Heart left ventricle (tissue), 16 donors: ENCODE results near the gene FMO4. TPM values are rescaled to one million over a fixed set of nuclear protein-coding genes. Genes with fewer than 3 reads are reported as not detected.

Source experiments
- ATAC-seq, 4 donors: fragments of 200-7000 bp; cut with Tn5 transposase; one replicate each; pipeline ENCODE4 v1.9.1; 2020 to 2022; ENCODE audit warnings: moderate library complexity in 4 of 4, mild to moderate bottlenecking in 3 of 4, moderate number of reproducible peaks in 1 of 4
- DNase-seq, 5 donors: peaks; one replicate each; pipeline ENCODE4 v3.0.0-alpha.2; 2020
- H3K27ac ChIP-seq, 12 donors: fragments of 200-600 bp; sonication (generic) in 4 of 12; one replicate each; pipeline versions ENCODE4 v1.5.0 to v1.8.0; 2016 to 2022; ENCODE audit warnings: mild to moderate bottlenecking in 2 of 12
- H3K27me3 ChIP-seq, 9 donors: fragments of 200-600 bp; sonication (generic) in 2 of 9; one replicate each; pipeline versions ENCODE4 v1.5.1 to v1.8.0; 2016 to 2022; ENCODE audit warnings: mild to moderate bottlenecking in 3 of 9
- H3K36me3 ChIP-seq, 9 donors: fragments of 200-600 bp; sonication (generic) in 2 of 9; one replicate each; pipeline versions ENCODE4 v1.5.0 to v1.8.0; 2018 to 2022; ENCODE audit warnings: mild to moderate bottlenecking in 2 of 9
- H3K4me1 ChIP-seq, 12 donors: fragments of 200-600 bp; sonication (generic) in 4 of 12; one replicate each; pipeline versions ENCODE4 v1.5.0 to v1.8.0; 2016 to 2022; ENCODE audit warnings: mild to moderate bottlenecking in 3 of 12
- H3K4me3 ChIP-seq, 12 donors: fragments of 200-600 bp; sonication (generic) in 4 of 12; one replicate each; pipeline versions ENCODE4 v1.5.0 to v1.8.0; 2017 to 2022; ENCODE audit warnings: mild to moderate bottlenecking in 9 of 12, moderate library complexity in 4 of 12
- H3K9me3 ChIP-seq, 12 donors: fragments of 200-600 bp; sonication (generic) in 4 of 12; one replicate each; pipeline versions ENCODE4 v1.5.0 to v1.8.0; 2016 to 2022; ENCODE audit warnings: mild to moderate bottlenecking in 1 of 12
- POLR2A ChIP-seq, 2 donors: fragments of 450-650 bp; IDR thresholded peaks; one replicate each; pipeline ENCODE4 v1.6.1; 2017; ENCODE audit warnings: antibody characterized with exemption in 2 of 2, mild to moderate bottlenecking in 2 of 2, moderate library complexity in 2 of 2
- WGBS, 4 donors: extraction: QIAGEN DNeasy Blood & Tissue Kit in 2 of 4; methylation state at CpG; one replicate each; pipeline versions ENCODE4 v1.1.5 to v1.1.7; 2013 to 2018; 5-methylcytosine and 5-hydroxymethylcytosine counted together
- intact Hi-C, 10 donors: fragments of 100-400 bp; cut with DNase I; formaldehyde crosslinking; loops; one replicate each; pipeline versions ENCODE4 v1.11.1 to v1.14.2; 2022
- long read RNA-seq, 3 donors: library from polyadenylated mRNA; unstranded; transcript quantifications; one replicate each; pipeline ENCODE4 v2.0.0, GENCODE V29; 2020 to 2021
- polyA plus RNA-seq, 2 donors: library from polyadenylated mRNA; stranded (reverse); fragments of 200-250 nt; gene quantifications; one replicate each; pipeline ENCODE4 v1.2.3, GENCODE V29; 2013
- total RNA-seq, 9 donors: library from RNA; depleted of rRNA in 2 of 9; stranded (reverse); fragments of >200 nt in 2 of 9; fragmentation: NEBNext Ultra II Directional in 3 of 9; extraction: Animal tissue kit (Norgen Biotek cat#: 25700) in 3 of 9; gene quantifications; one replicate each; pipeline versions ENCODE4 v1.1.0 to v1.2.4, GENCODE V29; 2016 to 2023
- TF ChIP-seq, protein P1 (sequence below), 12 donors: fragments of 200-600 bp; sonication (generic) in 4 of 12; IDR thresholded peaks; one replicate each; pipeline versions ENCODE4 v1.5.0 to v1.8.0; 2018 to 2022; ENCODE audit warnings: antibody characterized with exemption in 12 of 12, mild to moderate bottlenecking in 5 of 12
- donor health status: ischemic (EF 13 %, LVEDD 7.1; RV severe dilation, severe dysfunction).
- donor health status: healthy with polysubstance abuse.
- donor health status: DM: no; HTN: yes; CAD: no.
- donor health status: DM: no; HTN: no; CAD: no.
- donor health status: ischemic (EF 25% LVEDD 6.9; RV normal size, moderate dysfunction).
- donor health status: ischemic (EF 25% LVEDD 5.7; RV mildly dilated, moderate dysfunction).
- donor health status: healthy.
- donor health status: DM: yes; HTN: yes; CAD: no.
- donor health status: ischemic (EF 35%, LVEDD 5.7; RV mildly dilated, moderate dysfunction).
- donor health status: nonischemic (EF 11% LVEDD 7.7; RV severe dilation, severe dysfunction).
- donor health status: DM: yes; HTN: yes; CAD: no.
- donor health status: PGD.
- donor health status: ischemic (EF 29% LVEDD 5.4; RV normal size, mild dysfunction).
- donor health status: nonischemic (EF 23%, LVEDD 6.1; RV moderate dilation, normal function).

The FMO4 gene, protein sequence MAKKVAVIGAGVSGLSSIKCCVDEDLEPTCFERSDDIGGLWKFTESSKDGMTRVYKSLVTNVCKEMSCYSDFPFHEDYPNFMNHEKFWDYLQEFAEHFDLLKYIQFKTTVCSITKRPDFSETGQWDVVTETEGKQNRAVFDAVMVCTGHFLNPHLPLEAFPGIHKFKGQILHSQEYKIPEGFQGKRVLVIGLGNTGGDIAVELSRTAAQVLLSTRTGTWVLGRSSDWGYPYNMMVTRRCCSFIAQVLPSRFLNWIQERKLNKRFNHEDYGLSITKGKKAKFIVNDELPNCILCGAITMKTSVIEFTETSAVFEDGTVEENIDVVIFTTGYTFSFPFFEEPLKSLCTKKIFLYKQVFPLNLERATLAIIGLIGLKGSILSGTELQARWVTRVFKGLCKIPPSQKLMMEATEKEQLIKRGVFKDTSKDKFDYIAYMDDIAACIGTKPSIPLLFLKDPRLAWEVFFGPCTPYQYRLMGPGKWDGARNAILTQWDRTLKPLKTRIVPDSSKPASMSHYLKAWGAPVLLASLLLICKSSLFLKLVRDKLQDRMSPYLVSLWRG
- total RNA-seq (10 to 100 TPM in 1 of 9 donors, 1 to 10 TPM in 8; 2.7 to 10.1 (median 5.9) TPM), polyA plus RNA-seq (1 to 10 TPM; 1.9 to 4.9 TPM)
- long read RNA-seq, donor 1, partial matches to known transcripts: 0 of 3 reads
- long read RNA-seq, donor 1, other reads (novel, unspliced or antisense): 3 of 3 reads
- long read RNA-seq, donor 2, transcript FMO4-201 (10 exons, 2,252 nt): major isoform, 7 of 12 reads
- long read RNA-seq, donor 2, partial matches to known transcripts: 4 of 12 reads
- long read RNA-seq, donor 2, other reads (novel, unspliced or antisense): 1 of 12 reads
- long read RNA-seq, donor 3, partial matches to known transcripts: 0 of 1 reads
- long read RNA-seq, donor 3, other reads (novel, unspliced or antisense): 0 of 1 reads

DNA sequence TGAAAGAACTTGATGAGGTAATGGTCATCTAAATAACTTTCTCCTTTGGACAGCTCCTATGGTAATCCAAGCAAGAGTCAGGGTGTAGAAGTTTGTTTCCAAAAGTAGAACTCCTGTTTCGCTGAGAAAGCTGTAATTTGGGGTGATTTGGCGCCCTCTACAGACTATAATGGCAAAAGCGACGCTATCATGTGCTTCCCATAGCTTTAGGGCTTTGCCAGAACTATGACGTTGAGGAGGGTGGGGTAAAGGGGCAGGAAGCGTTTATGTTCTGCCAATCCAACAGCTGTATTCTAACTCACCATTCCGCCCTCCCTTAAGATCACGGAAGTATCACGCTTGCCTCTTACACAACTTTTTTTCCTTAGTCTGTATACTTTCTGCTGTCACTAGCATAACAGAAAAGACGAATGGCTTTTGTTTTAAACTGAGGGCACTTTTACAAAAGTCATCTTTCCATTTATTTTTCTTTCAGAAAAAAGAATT is at the start of gene FMO4:
Gene FMO4, plus strand, starts transcription at position 349 of the 486 bp plus-strand sequence. CDS start 5,643 bp downstream, outside the sequence.
- 0 to 1% (median 0%) methylated on average over 10 of the region's 10 CpGs for WGBS, 4 donors
- Histone ChIP-seq H3K4me3 (peak within 1 kb of the TSS in 11 of 12 donors; percentile 29 to 59 (median 45)), H3K36me3 (peaks cover 0 to 16% (median 4%) of the 10 kb centered on the region in 9 donors), H3K27ac (peak within 1 kb of the TSS in 11 of 12 donors; percentile 38 to 83 (median 65)), H3K4me1 (peaks cover 0 to 25% (median 7%) of the 10 kb centered on the region in 12 donors), H3K27me3 (no peaks in the 10 kb centered on the region), H3K9me3 (peaks cover 0 to 8% (median 2%) of the 10 kb centered on the region in 12 donors)
- TF ChIP-seq, protein P1, sequence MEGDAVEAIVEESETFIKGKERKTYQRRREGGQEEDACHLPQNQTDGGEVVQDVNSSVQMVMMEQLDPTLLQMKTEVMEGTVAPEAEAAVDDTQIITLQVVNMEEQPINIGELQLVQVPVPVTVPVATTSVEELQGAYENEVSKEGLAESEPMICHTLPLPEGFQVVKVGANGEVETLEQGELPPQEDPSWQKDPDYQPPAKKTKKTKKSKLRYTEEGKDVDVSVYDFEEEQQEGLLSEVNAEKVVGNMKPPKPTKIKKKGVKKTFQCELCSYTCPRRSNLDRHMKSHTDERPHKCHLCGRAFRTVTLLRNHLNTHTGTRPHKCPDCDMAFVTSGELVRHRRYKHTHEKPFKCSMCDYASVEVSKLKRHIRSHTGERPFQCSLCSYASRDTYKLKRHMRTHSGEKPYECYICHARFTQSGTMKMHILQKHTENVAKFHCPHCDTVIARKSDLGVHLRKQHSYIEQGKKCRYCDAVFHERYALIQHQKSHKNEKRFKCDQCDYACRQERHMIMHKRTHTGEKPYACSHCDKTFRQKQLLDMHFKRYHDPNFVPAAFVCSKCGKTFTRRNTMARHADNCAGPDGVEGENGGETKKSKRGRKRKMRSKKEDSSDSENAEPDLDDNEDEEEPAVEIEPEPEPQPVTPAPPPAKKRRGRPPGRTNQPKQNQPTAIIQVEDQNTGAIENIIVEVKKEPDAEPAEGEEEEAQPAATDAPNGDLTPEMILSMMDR (IDR thresholded peaks at IDR 0.05): peak; percentile 68 to 93 (median 85)
- TF ChIP-seq POLR2A (IDR thresholded peaks at IDR 0.05): peak in 1 of 2 donors; percentile 24
- DNase-seq (peak in 4 of 5 donors; percentile 90 to 97 (median 93)), ATAC-seq (peak; percentile 100)
- intact Hi-C loops: loop anchor here (1.0 to 10.0 kb wide), 11 partner anchors 67 to 349 kb away; partner anchors contain the start of gene FMO1 (in 3 of the 10)

DNA sequence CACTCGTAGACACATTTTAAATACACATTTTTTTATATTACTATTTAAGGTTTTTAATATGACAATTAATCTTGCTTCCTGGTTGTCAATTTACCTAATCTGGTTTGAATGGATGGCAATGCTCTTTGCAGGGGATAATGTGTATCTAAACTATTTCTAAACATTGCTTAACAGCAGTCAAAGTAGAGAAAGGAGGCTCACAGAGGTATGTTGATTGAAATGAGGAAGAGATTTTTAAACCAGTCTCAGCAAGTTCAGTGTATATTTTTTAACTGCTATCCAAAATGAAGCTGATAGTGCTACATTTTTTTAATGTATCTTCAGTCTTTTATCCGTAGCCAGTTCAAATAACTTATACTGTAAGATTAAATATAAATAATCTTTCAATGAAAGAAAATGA is 48.3 kb upstream of the FMO4 start:
- TF ChIP-seq, protein P1 (IDR thresholded peaks at IDR 0.05): no peak
- no peak for TF ChIP-seq POLR2A (IDR thresholded peaks at IDR 0.05)
- Histone ChIP-seq H3K36me3 (no peaks in the 10 kb centered on the region), H3K4me3 (no peak overlapping the region), H3K9me3 (no peaks in the 10 kb centered on the region), H3K4me1 (peaks cover 0 to 3% (median 0%) of the 10 kb centered on the region in 12 donors), H3K27ac (no peak overlapping the region), H3K27me3 (peaks cover 0 to 6% (median 0%) of the 10 kb centered on the region in 9 donors)
- 67 to 80% (median 76%) methylated on average over 2 of the region's 2 CpGs for WGBS, 4 donors
- DNase-seq (no peak), ATAC-seq (no peak)
- intact Hi-C loops: no loop called here

DNA sequence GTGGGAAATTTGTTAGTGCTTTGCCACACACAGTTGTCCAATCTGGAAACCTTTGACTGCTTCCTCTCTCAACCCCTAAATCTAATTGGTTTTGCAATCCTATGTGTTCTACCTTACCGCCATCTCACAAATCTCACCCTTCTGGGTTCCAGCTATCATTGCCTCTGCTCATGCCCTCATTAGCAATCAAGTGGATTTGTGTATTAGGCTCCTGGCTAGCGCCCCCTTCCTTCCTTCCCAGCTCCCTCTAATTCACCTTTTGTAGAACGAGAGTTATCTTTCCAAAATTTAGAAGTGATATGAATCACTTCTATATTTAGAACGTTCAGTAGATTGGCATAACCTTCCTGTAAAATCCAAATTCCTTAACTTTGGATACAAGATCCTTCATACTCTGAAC is 47.1 kb upstream of the FMO4 start:
- no peaks in the 10 kb centered on the region for H3K36me3 ChIP-seq
- TF ChIP-seq, protein P1 (IDR thresholded peaks at IDR 0.05): no peak
- TF ChIP-seq POLR2A (IDR thresholded peaks at IDR 0.05): no peak
- intact Hi-C loops: no loop called here
- WGBS, 4 donors: 62 to 68% (median 65%) methylated on average over 4 of the region's 4 CpGs
- no peak overlapping the region for H3K4me3 ChIP-seq
- DNase-seq (no peak), ATAC-seq (no peak)
- peaks cover 0 to 6% (median 0%) of the 10 kb centered on the region in 9 donors for H3K27me3 ChIP-seq
- no peaks in the 10 kb centered on the region for H3K9me3 ChIP-seq
- peaks cover 0 to 3% (median 0%) of the 10 kb centered on the region in 12 donors for H3K4me1 ChIP-seq
- peak overlapping the region in 2 of 12 donors; percentile 7 to 32 for H3K27ac ChIP-seq
